Measurements from ENCODE around the gene VTCN1.

- TF ChIP-seq KAT7 (CRISPR knock-in tag; IDR thresholded peaks at IDR 0.05; ENCODE audit: borderline replicate concordance), result no peak
- no peak for TF ChIP-seq E2F4 (CRISPR knock-in tag; IDR thresholded peaks at IDR 0.05; ENCODE audit: borderline replicate concordance, low read depth)
- TF ChIP-seq CREB1 (CRISPR knock-in tag; IDR thresholded peaks at IDR 0.05), result no peak
- no peak for TF ChIP-seq USF1 (CRISPR knock-in tag; IDR thresholded peaks at IDR 0.05)
- no peak for TF ChIP-seq FOXP1 (CRISPR knock-in tag; IDR thresholded peaks at IDR 0.05; ENCODE audit: borderline replicate concordance)
- TF ChIP-seq CTCF (IDR thresholded peaks at IDR 0.05), result no peak
- TF ChIP-seq NFYB (CRISPR knock-in tag; conservative IDR thresholded peaks at IDR 0.05; ENCODE audit: low read depth), result no peak
- TF ChIP-seq STAT6 (CRISPR knock-in tag; conservative IDR thresholded peaks at IDR 0.05; ENCODE audit: low read depth), result no peak
Observed at GRCh38 chr1:117189726-117190125, 21.0 kb downstream of the VTCN1 start.

Data from WTC11 (cell line).